Measurements from ENCODE around the gene TMEM242.

The TMEM242 gene

DNA sequence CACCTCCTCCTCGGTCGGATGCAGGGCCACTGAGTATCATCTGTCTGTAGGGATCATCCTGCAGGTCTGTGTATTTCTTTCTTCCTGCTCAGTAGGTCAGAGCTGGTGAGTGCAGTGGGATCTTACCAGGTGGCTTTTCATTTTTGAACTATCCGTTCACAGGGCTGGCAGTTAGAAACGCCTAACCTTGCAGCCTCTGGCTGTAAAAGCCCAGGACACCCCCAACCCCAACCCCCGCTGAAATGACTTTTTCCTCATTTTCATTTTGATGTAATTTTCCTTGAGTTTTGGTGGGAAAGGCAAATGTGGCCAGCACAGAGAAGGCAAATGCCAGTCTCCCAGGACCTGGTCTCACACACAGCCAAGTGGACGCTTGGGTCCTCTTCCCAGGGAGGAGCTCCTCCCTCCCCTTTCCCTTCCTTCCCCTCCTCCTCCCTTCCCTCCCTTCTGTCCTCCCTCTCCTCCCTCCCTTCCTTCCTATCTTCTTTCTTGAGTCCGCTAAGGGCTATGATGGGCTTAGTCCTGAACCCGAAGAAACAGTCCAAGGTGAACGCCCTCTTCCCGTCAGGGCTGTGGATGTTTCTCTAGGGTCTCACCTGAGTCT lies 36.0 kb downstream of the TMEM242 start:
- no peak for DNase-seq

DNA sequence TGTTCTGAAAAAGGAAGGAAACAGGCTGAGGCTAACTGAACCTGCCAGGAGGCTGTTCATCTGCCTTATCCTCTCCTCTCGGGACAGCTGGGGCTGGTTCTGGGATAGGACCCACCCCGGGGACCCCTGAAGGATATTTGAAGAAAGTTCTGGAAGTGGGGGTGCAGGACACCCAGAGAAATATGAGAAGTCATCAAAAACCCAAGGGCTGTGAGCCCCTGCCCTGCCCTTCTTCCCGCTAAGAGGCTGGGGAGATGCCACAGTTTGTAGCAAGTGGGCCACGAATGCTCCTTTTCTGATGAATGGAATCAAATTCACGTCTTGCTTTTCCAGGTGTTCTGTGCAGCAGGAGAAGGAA lies 37.9 kb downstream of the TMEM242 start:
- DNase-seq: no peak

DNA sequence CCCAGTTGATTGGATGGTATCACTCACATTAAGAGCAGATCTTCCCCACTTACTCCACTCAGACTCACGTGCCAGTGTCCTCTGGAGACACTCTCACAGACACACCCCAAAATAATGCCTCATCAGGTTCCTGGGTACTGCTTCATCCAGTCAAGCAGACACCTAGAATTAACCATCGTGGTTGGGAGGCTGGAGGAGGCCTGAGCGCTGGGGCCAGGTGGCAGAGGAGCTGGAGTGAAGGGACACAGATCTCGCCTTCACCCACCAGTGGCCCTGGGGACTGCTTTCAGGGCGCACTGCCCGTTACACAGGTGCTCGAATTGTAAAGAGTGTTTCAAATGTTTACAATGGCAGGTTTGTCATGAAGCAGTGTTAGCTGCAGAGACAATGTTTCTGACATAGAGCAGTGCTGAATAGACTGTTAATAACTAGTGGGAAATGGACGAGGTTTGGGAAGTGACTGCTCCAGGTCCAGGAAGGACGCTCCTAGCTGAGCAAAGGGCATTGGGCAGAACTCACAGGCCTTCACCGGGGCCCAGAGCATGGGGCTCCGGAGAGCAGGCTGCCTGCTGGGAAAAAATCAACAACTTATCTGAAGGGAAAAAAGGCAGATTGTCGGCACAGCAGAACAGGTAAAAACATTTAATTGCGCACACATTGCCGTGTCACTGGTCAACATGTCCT lies 38.4 kb downstream of the TMEM242 start:
- no peak for DNase-seq

DNA sequence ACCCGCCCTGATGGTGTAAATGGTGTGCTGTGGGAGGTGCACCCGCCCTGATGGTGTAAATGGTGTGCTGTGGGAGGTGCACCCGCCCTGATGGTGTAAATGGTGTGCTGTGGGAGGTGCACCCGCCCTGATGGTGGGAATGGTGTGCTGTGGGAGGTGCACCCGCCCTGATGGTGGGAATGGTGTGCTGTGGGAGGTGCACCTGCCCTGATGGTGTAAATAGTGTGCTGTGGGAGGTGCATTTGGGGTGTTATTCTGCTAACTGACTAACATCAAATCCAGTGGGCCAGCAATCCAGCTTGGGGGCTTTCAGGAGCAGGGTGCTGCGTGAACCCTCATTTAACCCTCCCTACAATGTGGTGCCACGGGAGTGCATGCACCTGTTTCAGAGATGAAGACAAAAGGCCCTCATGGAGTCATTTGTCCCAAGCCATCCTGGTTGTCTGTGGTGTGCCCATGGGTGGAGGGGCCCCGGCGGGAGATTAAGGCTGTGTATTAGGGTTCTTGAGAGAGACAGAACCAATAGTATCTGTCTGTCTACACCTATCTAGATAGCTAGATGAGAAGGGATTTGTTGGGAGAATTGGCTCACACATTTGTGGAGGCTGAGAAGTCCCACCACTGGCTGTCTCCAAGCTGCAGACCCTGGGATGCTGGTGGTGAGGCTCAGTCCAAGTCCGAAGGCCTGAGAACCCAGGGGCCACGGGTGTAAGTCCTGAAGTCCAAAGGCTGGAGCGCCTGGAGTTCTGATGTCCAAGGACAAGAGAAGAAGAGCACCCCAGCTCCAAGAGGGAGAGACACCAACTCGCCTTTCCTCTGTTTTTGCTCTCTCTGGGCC lies 39.2 kb downstream of the TMEM242 start:
- DNase-seq: no peak

DNA sequence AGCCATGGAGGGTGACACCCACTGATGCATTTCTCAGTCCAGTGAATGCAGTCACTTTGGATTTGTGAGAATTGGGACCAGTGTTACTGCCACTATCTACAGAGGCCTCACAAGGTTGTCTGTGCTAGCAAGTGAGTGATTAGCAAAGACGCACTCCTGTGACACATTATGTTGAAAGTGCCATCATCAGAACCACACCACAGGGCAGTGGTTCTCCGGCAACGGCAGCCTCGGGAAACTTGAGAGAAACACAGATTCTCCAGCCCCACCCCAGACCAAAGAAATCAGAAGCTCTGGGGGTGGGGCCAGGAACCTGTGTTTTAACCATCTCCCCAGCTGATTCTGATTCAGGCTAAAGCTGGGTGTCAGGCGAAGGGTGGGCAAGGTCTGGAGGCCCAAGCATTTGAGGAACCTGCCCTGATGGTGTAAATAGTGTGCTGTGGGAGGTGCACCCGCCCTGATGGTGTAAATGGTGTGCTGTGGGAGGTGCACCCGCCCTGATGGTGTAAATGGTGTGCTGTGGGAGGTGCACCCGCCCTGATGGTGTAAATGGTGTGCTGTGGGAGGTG lies 39.9 kb downstream of the TMEM242 start:
- DNase-seq: no peak

DNA sequence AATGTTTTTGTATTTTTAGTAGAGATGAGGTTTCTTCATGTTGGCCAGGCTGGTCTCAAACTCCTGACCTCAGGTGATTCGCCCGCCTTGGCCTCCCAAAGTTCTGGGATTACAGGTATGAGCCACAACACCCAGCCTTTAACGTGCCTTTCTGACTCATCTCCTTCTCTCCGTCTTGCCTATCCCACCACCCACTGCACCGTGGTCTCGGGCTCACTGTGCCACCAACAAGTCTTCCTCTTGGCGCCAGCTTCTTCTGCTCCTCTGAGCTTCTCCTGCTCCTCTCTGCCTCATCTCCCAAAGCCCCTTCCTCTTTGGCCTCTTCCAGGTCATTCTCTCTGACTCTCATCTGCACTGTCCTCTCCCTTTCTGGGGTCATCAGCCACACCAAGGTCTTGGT lies 41.0 kb downstream of the TMEM242 start:
- DNase-seq: no peak

DNA sequence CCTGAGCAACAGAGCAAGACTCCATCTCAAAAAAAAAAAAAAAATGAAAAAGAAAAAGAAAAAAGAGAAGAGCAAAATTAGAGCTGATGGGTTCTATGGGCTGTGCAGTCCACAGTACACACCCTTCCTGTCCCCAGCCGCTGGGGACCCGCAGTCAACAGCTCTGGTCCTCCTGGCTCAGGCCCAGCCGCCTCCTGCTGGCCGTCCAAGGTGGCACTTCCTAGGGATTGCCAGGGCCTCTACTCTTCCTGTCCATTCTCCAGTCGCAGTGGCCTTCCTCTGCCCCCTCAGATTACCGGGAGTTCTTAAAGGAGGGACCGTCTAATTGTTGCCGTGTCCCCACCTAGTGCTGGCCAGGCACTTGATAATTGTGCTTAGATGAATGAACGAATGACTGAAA lies 41.7 kb downstream of the TMEM242 start:
- no peak for DNase-seq

DNA sequence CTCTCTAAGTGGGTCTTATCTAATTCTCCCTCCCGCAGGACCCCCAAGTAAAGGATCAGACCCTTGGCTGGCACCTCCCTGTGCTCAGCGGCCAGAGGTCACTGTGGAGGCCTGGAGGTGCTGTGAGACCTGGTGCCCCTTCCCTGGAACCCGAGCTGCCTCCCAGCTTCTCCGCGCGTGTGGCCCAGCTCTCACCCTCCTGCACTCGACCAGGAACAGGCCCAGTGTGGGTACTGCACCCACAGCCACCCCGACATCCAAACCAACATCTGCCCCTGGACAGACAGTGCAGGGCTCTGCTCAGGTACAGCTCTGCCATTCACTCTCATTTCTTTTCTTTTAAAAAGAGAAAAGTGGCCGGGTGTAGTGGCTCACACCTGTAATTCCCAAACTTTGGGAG lies 42.4 kb downstream of the TMEM242 start:
- no peak for DNase-seq

DNA sequence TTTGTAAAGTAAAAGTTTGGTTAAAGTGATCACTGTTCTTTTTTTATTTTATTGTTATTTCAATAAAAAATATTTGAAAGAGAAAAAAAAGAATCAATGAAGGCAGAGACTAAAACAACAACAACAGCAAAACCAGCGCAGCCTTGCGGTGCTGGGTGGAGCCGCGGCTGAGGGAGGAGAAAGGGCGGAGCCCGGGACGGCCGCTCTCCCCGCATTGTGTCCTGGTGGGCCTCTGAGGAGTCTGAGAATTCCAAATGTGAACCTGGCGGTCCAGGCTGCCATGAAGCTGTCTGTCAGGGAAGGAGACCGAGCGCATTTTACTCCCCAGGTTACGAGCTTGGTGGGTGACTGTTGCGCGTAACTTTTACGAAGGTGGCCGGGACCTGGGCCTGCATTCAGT lies 43.2 kb downstream of the TMEM242 start:
- DNase-seq: no peak

DNA sequence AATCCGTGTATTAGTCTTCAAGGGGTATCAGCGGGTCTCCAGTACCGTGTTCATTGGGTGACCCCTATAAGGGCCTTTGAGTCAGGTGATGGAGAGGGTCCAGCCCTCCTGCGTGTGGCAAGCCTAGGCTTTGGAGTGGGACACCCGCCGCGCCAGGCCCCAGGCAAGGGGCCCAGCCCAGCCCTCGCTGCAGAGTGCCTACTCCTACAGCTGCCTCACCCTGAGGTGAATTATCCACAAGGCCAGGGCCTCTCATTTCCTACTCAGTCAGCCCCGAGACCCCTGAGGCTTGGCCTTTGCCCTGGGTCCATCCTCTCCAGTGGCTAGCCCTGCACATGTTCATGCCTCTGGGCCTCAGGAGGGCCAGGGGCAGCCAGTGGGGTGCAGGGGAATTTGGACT lies 45.1 kb downstream of the TMEM242 start:
- no peak for DNase-seq

DNA sequence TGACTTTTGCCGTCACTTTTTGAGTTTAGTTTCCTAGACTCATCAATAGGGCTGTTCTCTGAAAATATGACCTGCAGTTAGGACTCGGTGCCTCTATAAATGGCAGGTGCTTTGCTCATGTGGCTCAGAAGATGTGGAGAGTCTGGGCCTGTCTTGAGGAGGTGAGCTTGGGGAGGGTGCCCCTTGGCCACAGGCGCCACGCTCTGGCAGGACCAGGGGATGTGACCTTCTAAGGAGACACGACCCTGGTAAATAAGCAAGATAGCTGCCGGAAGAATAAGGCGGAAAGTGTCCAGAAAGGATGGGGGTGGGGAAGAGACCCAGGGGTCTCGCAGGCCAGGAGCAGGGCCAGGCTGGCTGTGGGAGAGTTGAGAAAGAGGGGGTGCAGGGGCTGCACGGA lies 46.6 kb downstream of the TMEM242 start:
- DNase-seq: no peak

DNA sequence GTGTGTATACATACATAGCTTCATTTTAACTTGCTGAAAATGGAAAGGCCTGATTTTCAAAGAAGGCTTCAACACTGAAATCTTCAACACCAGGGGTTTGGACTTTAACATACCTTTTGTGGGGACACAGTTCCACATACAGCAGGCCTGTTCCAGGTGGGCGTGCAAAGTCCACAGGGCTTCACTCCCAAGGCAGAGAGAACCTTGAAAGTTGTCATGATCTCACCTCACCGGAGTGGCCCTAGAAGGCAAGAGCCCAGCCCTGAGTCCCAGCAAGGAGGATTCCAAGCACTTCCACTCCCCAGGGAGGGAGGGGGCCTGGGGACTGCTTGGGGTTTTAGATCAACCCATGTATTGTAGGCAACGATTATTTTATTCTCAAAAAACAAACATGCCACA lies 47.2 kb downstream of the TMEM242 start:
- no peak for DNase-seq

DNA sequence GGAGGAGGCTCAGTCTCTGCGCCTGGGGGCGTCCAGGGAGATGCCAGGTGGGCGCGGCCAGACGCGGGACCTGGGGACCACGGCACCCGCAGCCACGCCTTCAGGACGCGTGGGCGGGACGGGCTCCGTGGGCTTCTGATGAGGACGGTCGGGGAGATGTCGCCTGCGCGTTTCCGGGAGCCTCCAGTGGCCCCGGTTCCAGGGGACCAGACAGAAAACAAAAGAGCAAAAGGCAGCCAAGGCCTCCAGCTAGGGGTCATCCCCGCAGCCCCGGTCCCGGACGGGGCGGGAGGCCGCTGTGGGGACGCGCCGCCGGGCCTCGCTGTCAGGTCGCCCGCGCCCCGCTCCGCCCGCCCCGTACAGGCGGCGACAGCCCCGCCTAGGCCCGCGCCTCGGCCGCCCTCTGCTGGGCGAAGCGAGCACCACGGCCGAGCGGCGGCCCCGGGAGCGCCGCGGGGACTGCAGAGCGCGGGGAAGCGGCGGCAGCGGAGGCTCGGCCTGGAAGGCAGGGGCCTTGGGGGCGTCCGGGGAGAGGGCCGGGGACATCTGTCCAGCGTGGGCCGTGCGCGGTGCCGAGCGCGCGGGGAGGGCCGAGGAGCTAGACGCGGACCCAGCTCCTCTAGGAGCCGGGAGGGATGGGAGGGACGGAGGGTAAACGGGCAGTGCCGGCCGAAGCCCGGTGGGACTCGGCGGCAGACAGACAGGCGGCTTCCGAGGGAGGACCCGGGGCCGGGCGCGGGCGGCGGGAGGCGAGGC lies 48.7 kb downstream of the TMEM242 start:
- DNase-seq: no peak

DNA sequence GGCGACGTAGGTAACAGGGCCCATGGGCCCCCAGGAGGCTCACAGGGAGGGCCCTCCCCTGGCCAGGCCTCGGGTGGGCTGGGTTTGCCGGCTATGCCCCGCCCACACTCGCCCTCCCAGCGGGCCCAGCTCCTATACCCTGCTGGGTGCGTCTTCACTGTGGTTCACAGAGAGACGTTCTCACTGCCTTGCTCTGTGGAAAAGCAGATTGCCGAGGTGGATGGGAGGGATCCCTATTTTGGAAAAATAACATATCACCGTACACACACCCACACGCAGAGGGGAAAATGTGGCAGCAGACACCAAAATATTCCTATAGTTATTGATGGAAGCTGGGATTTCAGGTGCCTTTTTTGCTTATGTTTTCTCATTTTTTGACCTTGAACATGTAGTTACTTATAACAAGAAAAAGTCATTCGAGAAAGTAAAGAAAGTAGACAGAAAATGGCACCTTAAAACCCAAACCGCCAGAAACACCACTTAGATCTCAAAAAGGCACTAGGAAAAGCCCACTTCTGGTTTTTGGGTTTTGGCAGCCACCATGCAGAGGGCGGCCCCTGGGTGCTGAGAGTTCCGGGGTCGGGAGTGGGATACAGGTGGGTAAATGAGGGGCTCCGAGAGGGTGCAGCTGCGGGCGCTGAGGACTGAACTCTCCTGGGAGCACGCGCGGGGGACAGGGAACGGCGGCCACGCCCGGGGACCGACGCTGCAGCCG lies 49.4 kb downstream of the TMEM242 start:
- no peak for DNase-seq

DNA sequence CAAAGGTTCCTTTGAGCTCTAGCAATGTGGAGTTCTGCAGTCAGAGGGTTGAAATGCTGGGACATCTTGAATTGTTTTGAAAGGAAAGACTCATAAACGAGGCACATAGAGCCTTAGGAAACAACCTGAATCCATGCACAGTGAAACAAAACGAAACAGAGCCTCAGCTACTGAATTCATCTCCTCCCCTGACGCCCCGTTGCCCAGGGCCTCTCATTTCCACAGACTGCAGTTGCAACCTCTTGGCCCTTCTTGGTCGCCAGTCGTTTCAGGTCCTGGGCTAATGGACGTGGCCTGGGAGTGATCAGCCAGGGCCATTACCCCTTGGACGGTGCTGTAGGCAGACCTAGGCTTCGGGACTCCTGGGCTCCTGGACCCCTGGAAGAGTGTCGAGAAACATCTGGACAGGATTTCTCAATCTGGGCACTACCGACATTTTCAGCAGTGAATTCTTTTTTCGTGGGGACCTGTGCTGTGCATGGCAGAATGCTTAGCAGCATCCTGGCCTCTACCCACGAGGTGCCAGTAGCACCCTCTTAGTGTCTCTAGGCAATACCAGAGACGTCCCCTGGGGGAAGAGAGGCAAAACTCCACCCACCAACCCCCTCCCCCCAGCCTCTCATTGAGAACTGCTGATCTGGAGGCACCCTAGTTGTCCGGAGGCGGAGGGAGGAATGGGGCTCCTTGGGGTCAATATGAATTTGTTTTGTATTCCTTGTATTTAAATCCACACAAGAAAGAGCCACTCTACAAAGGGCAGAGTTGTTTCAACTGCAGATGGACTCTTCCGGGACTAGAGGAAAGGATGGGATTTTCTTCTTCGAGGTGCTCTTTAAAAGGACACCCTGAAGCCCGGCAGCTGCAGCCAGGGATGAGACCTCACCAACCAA lies 50.2 kb downstream of the TMEM242 start:
- no peak for DNase-seq

DNA sequence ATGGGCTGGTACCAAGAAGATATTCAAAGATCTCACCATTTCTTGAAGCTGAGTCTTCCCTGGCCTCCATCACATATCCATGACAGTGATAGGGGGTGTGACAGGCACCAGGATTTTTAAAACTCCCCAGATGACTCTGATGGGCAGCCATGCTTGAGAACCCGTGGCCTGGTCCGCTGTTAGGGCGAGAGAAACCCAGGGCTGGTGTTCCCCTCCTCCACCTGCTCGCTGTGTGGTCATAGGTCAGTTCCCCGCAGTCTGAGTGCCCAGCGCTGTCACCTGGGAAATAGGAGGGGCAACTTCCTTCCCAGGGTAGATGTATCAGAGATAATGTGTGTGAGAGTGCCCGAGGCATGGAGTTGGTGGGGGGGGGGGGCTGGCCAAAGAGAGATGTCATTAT lies 50.9 kb downstream of the TMEM242 start:
- no peak for DNase-seq

DNA sequence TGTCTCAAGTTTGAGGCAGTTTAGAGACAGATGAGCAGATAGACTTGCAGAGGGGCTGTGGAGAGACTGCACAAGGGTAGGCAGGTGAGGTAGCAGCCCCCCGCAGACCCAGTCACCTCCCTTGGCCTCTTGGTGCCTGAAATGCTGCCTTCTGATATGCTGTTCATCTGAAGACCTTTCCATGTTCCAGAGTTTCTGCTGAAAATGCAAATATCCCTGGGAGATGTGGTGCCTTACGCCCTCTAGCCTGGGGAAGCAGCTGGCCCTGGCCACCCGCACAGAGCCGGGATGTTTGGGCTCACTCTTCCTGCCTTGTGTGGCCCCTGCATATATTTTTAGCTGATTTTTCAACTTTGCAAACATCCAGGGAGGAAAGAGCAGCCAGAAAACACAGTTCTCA lies 51.4 kb downstream of the TMEM242 start:
- no peak for DNase-seq

DNA sequence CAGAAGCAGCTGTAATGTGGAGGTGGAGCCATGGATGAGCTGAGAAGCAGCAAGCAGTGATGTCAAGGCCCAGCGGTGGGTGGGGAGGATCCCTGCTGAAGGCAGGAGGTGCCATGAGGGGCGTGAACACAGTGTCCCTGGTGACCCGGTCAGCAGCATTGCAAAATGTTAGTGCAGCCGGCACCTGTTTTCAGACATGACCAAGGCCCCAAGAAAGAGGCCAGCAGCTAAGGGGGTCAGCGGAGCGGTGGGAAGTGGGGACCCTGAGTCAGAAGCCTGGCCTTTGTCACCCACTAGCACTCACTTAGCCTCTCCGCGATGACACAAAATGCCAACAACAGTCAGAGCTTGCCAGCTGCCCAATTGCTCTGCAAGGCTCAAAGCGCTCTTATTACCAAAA lies 51.9 kb downstream of the TMEM242 start:
- no peak for DNase-seq

DNA sequence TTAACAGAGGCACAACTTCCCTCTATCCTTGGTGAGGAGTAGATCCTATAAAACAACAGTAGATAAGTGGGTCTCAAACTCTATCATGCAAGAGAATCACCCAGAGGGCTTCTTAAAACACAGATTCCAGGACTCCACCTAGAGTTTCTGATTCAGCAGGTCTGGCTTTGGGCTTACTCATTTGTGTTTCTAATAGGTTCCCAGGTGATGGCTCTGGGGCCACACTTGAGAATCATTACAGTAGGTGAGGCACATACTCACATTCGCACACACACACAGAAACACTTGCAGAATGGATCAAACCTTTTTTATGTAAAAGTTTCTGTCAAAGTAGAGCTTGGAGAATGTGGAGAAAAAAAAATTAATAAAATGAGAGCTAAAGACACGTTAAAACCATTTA lies 52.4 kb downstream of the TMEM242 start:
- DNase-seq: no peak

DNA sequence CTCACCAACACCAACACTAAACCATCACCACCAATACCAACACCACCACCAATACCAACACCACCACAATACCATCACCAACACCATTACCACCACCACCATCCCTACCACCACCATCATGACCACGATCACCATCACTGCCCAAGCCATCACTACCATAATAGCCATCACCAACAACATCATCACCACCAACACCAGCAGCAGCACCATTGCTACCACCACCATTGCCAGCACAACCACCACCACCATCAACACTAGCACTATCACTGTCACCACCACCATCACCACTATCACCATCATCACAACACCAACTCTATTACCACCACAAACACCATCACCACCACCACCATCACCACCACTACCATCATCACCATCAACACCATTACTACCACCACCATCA lies 53.0 kb downstream of the TMEM242 start:
- no peak for DNase-seq

DNA sequence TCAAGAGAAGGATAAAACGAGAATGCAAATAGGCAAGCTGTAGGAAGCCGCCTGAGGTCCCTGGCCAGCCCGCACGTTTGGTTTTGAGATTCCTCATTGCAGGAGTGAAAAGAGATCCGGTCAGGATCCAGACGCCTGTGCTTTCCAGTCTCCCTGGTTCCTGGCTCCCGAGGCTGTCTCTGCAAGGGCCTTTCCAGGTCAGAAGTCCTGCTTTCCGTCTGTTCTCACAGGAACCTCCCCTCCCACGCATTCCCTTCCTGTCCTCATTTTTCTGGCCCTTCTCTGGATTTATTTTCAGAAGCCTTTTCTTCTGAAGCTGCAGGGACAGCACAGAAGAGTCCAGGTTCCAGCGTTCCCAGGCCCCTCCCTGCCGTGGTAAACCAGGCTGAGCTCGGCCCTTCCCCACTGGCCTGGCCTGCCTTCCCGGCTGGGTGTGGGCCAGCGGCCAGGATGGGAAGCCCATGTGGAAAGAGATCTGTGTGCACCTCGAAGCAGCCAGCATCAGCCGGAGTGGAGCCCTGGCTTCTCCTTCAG lies 54.0 kb downstream of the TMEM242 start:
- DNase-seq: no peak
